ENCODE results near the gene DOCK3.

DNA sequence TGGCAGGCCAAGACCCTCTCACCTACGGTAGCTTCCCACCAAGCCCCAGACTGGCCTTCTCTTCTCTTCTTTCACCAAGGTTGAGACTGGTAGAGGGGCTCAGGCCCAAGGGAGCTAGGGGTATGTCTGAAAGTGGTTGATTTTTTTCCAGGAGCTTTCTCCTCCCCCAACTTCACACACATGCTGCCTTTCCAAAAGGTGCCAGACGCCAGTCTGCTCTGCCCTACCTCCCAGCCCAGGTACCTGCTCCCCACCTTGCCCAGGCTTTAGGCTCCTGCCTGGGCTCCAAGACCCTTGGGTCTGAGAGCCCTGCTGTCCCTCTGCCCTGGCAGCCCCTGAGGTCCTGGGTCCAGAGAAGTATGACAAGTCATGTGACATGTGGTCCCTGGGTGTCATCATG lies 29.3 kb upstream of the DOCK3 start:
- TF ChIP-seq, protein P1, sequence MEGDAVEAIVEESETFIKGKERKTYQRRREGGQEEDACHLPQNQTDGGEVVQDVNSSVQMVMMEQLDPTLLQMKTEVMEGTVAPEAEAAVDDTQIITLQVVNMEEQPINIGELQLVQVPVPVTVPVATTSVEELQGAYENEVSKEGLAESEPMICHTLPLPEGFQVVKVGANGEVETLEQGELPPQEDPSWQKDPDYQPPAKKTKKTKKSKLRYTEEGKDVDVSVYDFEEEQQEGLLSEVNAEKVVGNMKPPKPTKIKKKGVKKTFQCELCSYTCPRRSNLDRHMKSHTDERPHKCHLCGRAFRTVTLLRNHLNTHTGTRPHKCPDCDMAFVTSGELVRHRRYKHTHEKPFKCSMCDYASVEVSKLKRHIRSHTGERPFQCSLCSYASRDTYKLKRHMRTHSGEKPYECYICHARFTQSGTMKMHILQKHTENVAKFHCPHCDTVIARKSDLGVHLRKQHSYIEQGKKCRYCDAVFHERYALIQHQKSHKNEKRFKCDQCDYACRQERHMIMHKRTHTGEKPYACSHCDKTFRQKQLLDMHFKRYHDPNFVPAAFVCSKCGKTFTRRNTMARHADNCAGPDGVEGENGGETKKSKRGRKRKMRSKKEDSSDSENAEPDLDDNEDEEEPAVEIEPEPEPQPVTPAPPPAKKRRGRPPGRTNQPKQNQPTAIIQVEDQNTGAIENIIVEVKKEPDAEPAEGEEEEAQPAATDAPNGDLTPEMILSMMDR (conservative IDR thresholded peaks at IDR 0.05; ENCODE audit: low read depth, low read length): no peak
- TF ChIP-seq RCOR1 (IDR thresholded peaks at IDR 0.05; ENCODE audit: insufficient replicate concordance, low read length): no peak
- no peak for TF ChIP-seq RFX5 (IDR thresholded peaks at IDR 0.05; ENCODE audit: low read depth, low read length)
- TF ChIP-seq, protein P2, sequence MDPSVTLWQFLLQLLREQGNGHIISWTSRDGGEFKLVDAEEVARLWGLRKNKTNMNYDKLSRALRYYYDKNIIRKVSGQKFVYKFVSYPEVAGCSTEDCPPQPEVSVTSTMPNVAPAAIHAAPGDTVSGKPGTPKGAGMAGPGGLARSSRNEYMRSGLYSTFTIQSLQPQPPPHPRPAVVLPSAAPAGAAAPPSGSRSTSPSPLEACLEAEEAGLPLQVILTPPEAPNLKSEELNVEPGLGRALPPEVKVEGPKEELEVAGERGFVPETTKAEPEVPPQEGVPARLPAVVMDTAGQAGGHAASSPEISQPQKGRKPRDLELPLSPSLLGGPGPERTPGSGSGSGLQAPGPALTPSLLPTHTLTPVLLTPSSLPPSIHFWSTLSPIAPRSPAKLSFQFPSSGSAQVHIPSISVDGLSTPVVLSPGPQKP (IDR thresholded peaks at IDR 0.05; ENCODE audit: borderline replicate concordance, low read depth, low read length): no peak
- TF ChIP-seq SMC3 (IDR thresholded peaks at IDR 0.05; ENCODE audit: low read depth, low read length): no peak
- TF ChIP-seq MAFK (IDR thresholded peaks at IDR 0.05; ENCODE audit: low read depth, low read length): no peak
- no peak for TF ChIP-seq MAZ (IDR thresholded peaks at IDR 0.05; ENCODE audit: borderline replicate concordance, low read depth, low read length)
- TF ChIP-seq POLR2A (IDR thresholded peaks at IDR 0.05; ENCODE audit: low read depth, low read length): no peak
- TF ChIP-seq, protein P3, sequence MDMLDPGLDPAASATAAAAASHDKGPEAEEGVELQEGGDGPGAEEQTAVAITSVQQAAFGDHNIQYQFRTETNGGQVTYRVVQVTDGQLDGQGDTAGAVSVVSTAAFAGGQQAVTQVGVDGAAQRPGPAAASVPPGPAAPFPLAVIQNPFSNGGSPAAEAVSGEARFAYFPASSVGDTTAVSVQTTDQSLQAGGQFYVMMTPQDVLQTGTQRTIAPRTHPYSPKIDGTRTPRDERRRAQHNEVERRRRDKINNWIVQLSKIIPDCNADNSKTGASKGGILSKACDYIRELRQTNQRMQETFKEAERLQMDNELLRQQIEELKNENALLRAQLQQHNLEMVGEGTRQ (IDR thresholded peaks at IDR 0.05; ENCODE audit: low read depth, low read length): no peak
- TF ChIP-seq CEBPB (IDR thresholded peaks at IDR 0.05; ENCODE audit: low read depth, low read length): no peak
- TF ChIP-seq RAD21 (IDR thresholded peaks at IDR 0.05; ENCODE audit: low read length): no peak
- TF ChIP-seq FOS (IDR thresholded peaks at IDR 0.05; ENCODE audit: low read depth, low read length): no peak

Data from IMR-90 (cell line).